ENCODE results near the gene VSTM2A. TPM values are rescaled to one million over a fixed set of nuclear protein-coding genes. Genes with fewer than 3 reads are reported as not detected.

VSTM2A gene
- total RNA-seq, 1 donor from 2014 or later: 1.4 TPM

DNA sequence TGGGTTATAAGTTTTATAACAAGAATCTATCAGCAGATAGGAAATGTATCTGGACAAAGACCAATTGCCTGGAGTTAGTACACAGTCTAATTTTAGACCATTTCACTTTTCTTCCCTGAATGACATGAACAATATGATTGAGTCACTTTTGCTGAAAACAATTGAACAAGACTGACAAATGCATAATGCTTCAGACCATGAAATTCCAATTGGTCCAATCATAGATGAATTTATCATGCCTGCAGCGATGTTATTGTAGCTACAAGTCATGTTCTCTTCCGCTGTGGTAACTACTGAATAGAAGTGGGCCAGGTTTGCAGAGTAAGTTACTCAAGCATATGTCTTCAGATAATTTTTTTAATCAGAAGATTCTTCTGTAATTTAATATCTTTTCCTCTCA is 73.4 kb downstream of the VSTM2A start:
- DNase-seq (ENCODE audit: low spot score): no peak

Other genes starting within 250 kb of the VSTM2A start
- gene SEC61G, start 216.8 kb downstream of the VSTM2A start, total RNA-seq: 59.2 TPM

Measured in ureter (tissue), 1 donor.